ENCODE measurements around the gene LRRC42.

GRCh38 chr1:53946252-53947171 is at the start of gene LRRC42:
- TF ChIP-seq POLR2A (IDR thresholded peaks at IDR 0.05): peak in 1 of 2 donors; percentile 42
- TF ChIP-seq CTCF (IDR thresholded peaks at IDR 0.05 in 4 of 5, conservative IDR thresholded peaks at IDR 0.05 in 1 of 5): peak in 2 of 5 experiments; percentile 17 to 60
